Kidney tubule cell (primary cell): ENCODE data around the gene MAGEA10.
A peak's percentile ranks its signal among the peaks of the same experiment; 100 is the strongest.
"Not testable (repeated sequence)": the region's sequence is repeated elsewhere in the genome, so short reads cannot be mapped to it uniquely, and the experiment has no call there.

Source experiments
- DNase-seq: peaks from one replicate; pipeline ENCODE4 v3.0.0-alpha.2; 2018; ENCODE audit warnings: low spot score

The MAGEA10 gene

DNA sequence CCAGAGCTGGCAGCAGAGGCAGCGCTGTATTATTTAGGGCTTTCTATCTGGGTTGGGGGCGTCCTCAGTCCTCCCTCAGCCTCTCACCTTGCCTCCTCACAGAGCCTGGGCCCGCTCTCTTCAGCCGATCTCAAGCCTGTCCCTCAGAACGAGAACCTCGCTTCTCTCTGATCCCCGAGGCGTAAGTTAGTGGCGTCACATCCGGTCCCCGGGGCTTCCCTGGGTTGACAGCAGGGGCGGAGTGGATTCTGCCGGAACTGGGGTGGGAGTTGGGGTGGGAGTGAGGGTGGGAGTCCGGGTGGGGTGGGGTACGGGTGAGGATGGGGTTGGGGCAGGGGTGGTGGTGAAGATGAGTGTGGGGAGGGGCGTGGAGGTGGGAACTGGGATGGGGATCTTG is at the start of gene MAGEA10:
MAGEA10 (minus strand) TSS at position 190 of the 397 bp plus-strand sequence. CDS start 2,957 bp downstream, outside the sequence.
- DNase-seq, result no peak

DNA sequence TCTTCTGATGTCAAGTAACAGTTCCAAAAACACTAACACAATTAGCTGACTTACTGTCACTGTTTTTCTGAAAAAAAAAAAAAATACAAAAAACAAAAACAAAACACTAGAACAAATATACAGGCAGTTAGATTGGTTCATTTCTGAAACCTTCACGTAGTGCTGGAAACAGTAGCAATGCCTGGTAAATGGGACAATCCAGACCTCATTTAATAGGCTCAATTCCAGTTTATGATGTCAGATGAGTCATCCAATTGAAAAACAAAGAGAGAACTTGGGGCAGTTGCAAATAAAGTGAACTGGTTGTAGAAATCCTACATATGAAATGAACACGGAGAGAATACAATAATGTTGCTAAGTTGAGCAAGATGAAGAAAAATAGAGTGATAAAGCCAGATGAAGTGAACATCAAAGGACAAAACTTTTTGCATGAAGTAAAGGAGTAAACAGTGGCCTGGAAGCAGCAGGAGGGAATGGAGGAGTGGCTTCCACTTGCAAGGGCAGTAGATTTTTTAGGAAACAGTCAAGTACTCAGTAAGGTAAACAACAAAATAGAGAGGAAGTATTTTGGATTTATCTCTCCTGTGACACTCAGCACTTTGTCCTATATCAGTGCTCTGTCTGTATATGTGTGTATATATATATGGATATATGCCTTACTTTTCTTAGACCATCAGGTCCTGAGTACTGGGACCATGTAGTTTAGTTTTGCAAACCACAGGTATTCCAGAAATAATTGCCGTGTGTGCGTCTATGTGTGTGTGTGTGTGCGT is 39.3 kb upstream of the MAGEA10 start:
- DNase-seq, result no peak

DNA sequence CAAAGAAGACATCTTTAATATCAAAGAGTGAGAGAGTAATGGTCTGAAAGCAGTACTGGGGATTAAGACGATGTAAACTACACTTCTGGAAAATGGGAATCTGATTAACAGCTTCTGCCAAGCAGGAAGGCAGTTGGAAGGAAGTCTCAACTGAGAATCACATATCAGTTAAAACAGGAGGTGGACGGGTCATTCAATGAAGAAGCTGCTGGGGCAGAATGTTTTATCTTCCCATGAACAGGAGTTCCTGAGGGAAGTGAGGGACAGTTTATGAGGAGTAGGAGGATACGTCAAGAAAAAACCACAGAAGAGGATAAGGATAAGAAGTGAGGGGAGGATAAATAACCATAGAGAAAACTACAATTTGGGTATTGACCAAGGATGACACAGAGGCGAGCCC is 38.7 kb upstream of the MAGEA10 start:
- no peak for DNase-seq

DNA sequence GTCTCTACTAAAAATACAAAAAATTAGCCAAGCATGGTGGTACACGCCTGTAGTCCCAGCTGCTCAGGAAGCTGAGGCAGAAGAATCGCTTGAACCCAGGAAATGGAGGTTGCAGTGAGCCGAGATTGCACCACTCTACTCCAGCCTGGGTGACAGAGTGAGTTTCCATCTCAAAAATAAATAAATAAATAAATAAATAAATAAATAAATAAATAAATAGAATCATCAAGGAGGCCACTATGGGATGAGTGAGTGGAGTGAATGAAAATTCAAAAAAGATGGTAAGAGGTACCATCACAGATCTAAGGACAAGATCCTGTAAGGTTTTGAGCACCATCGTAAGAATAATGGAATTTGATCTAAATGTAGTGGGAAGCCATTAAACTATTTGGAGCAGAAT is 37.5 kb upstream of the MAGEA10 start:
- DNase-seq, result not testable (repeated sequence)

DNA sequence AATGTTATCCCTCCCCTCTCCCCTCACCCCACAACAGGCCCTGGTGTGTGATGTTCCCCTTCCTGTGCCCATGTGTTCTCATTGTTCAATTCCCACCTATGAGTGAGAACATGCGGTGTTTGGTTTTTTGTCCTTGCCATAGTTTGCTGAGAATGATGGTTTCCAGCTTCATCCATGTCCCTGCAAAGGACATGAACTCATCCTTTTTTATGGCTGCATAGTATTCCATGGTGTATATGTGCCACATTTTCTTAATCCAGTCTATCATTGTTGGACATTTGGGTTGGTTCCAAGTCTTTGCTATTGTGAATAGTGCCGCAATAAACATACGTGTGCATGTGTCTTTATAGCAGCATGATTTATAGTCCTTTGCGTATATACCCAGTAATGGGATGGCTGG is 35.5 kb upstream of the MAGEA10 start:
- DNase-seq, result not testable (repeated sequence)

DNA sequence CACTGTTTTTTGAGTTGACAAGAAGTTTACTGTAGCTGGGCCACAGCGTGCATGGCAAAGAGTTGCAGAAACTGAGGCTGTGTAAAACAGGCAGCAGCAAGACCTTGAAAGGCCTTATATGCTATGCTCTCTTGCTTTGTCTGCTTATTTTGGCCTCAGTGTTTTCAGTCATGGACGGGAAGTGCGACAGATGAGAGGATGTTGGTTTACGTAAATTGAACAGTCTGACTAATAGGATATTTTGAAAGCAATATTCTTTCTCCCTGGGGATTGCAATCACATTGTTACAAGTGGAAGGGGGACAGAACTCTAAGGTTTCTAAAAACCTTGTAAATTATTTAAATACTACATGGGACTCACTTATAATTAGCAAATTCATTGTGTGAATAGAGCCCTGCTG is 32.2 kb upstream of the MAGEA10 start:
- no peak for DNase-seq

DNA sequence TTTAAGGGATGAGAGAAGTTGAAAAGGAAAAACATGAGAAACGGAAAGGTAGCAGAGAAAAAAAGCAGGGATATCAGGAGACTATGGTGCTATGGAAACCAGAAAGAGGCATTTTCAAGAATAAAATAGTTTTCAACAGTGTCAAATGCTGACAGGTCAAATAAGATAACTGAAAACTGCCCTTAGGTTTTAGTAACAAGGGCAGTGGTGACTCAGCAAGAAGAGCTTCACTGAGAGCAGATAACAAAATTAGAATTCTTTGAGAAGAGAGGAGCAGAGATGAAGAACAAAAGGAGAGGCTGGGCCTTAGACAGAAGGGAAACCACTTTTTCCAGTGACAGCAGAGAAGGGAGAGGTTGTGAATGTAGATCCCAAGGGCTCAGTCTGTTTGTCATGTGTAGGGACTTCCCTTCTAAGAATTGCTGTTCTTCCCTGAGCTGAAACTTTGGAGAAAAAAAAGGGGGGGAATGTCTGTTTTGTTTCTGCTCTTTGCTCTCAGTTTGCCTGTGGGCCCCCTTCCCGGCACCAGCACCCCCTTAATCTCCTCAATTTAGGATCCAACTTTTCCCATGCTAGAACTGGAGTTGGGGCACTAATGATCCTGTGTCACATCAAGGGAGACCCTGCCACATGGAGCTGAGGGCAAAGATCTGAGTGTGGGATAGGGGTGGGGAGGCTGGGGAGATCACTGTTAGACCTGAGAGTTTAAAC is 26.8 kb upstream of the MAGEA10 start:
- no peak for DNase-seq

DNA sequence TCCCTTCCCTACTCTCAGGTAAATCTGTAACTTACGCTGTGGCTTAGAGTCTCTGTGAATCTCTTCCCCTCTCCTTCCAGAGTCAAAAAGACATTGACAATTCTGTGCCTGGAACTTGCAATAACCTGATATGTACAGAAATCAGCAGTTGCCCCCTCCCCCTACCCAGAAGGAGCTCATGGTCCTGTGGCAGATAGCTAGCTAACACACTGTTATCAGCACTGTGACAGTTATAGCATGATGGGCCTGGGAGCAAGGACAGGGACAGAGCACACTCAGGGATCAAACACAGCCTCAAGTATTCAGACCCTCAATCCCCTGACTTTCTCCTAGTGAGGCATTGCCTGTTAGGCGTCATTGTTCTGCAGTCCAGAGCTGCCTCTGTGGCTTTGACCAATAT is 18.7 kb upstream of the MAGEA10 start:
- DNase-seq, result no peak

DNA sequence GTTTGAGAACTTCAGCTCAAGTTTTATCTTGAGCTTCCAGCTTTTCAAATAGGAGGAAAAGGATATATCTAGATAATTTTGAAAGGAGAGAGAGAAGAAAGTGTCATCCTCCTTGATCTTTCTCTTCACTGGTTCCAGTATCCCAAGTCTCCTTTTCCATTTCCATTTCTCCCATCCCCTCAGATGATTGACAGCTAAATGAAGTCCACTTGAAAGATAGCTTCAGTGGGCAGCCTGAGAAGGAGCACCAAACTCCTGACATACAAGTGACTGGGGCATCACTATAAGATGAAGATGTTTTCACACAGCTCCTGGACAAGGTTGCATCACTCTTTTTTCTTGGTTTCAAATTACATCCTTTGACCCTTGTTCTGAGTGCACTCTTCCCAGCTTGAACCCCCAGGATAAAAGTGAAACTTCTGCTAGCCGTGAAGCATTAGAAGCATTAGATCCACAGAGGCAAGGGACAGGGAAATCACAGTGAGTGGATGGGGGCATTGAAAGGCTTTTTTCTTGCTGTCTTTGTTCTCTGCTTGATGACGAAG is 17.5 kb upstream of the MAGEA10 start:
- DNase-seq, result no peak

DNA sequence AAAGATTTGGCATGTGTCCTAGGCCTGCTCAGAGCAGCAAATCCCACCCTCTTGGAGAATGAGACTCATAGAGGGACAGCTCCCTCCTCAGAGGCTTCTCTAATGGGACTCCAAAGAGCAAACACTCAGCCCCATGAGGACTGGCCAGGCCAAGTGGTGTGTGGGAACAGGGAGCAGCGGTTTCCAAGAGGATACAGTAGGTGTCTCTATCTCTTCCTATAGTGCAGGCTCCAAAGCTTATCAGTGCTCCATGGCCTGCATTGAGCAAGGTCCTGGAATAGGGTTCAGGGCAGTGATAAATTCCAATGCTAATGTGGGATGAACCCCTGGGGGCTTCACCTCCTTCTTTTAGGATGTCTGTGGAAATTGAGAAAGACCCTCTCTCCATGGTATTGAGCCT is 15.7 kb upstream of the MAGEA10 start:
- DNase-seq, result no peak

DNA sequence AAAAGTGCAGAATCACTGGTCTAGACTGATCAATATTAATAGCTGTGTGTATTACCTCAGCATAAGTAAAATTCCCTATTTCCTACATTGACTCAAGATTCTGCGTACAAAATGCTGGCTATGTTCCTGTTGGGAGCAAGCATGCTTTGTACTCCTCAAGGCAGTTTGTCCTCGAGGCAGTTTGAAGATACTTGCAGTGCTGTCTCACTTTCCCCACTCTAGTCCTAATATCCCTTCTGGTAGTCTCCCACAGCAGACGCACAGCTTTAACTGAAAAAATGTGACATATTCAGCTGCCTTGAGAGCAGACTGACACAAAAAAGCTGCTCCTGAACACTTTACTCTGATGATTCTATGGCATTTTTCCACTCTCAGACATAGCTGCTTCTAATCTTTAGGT is 12.9 kb upstream of the MAGEA10 start:
- DNase-seq, result no peak

DNA sequence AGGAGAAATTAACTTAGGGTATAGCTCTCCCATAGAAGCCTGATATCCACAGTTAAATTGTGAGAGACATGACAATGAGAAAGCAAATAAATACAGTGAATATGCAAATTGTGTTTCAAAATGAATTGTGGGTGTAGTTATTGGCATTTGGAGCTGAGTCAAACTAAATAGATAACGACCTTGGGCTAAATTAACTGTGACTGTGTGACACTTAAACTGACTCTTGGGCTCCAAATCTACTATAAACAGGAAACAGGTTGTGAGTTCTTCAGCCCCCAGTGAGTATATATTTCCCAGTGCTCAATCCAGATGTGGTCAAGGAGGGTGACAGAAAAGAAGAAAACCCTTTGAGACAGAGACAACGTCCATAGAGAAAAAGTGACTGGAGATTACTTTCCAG is 11.3 kb upstream of the MAGEA10 start:
- no peak for DNase-seq

DNA sequence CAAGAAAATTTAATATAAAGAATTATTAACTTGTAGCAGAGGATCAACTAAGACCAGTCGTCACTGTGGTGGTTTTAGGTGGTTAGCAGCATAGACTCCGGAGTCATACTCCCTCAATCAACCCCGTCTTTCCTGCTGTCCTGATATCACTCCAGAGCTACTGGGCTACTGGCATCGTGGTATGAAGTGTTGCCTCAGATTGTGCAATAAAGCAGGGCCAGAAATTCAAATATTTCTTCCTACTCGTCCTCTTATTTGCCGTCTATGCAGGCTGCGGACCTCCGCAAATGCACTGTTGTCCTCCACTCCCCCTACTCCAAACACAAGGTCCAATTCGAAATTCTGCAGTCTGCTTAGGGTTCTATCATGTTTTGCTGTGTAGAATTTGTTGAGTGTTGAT is 1.2 kb upstream of the MAGEA10 start:
- DNase-seq, result no peak

DNA sequence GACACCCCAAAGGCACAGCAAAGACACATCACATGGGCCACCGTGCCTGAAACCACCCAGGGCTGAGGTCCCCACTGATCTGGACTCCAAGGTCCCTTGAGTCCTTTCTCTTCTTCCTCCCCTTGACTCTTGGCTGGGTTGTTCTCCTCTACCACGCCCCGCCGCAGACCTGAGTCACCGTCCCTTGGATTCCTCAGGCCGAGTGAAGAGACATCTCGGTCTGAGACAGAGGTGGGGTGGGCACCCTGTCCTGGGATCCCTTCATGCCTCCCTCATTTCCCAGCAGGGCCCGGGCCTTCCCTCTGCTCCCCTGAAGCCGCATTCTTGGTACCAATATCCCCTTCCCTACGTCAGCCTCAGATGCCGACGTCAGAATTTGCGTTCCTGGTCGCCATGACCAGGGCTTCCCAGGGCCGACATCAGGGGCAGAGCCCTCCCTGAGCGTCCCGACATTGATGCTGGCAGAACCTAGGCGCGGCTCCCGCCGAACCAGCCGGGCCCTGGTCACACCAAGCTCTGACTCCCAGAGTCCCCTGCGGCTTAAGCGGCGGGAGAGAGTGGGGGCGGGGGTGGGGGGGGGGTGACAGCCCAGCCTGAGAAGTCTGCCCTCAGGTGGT is 498 bp downstream of the MAGEA10 start:
- DNase-seq, result no peak

DNA sequence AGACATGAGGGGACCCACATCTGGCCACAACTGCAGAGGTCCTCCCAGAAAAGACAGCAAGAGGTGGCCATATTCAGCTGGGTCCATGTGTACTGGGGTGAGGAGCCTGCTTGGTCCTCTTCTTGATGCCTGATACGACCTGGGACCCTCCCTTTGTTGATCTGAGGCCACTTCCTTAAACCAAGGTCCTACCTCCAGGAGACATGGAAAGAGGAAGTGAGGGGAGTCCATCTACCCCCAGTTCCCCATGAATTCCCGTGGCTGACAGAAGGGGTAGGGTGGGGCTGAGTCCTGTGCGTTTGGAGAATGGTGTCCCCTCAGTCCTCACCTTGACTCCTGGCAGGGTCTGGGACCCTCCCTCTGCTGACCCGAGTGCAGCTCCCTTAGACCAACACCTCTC is 2.1 kb downstream of the MAGEA10 start:
- no peak for DNase-seq

DNA sequence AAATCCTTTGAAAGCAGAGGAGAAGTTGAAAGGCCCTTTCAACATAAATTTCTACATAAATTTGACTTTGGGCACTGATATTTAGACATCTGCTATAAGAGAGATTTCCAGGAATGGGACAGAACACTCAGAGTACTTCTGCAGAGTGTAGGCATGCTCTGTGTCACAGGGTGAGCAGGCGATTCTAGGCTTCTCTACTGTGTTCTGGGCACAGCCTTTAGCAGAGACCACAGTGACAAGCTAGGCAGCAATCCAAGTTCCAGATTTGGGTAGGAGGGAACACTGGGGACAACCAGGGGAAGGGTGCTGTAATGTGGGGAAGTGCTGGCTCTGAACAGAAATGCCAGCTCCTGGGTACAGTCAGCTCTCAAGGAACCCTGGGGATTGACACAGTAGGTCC is 6.9 kb downstream of the MAGEA10 start:
- DNase-seq, result no peak

DNA sequence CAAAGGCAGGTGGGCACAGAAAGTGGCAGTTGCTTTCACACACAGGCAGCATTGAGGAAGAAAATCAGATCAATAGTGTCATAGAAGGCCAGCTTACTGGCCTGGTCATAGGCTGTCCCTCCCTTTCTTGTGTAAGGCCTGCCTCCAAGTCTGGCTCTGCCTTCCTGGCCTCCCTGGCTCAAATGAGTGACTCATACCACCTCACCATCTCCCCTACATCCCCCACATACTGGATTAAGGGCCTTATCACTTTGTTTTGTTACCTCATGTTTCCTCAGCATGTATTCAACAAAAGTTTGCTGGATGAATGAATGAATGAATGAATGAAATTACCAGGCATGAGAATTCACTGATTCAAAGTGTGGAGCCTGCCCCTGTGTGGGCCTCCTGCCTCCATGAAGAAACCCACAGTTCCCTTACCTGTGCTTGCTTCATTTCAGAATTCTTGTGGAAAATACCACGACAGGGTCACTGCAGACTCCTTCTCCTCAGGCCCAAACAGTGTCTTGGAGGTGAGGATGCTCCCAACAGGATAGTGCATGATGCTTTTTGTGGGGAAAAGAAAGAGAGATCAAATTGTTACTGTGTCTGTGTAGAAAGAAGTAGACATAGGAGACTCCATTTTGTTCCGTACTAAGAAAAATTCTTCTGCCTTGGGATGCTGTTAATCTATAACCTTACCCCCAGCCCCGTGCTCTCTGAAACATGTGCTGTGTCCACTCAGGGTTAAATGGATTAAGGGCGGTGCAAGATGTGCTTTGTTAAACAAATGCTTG is 9.1 kb downstream of the MAGEA10 start:
- DNase-seq, result peak; percentile 22

DNA sequence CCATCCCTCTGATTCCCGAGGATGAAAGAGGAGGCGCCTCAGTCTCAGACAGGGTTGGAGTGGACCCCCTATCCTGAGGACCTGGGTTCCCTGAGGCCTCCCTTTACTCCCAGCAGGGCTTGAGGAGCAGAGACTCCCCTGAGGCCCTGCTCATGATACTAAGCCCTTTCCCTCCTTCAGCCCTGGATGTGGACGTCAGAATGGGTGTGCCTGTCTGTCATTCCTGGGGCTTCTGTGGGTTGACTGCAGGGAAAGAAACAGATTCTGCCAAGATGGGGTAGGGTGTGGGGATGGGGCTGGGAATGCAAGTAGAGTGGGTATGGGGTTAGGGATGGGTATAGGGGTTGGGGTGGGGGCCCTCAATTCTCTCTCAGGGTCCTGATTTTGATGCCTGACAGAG is 21.1 kb downstream of the MAGEA10 start:
- DNase-seq, result no peak

DNA sequence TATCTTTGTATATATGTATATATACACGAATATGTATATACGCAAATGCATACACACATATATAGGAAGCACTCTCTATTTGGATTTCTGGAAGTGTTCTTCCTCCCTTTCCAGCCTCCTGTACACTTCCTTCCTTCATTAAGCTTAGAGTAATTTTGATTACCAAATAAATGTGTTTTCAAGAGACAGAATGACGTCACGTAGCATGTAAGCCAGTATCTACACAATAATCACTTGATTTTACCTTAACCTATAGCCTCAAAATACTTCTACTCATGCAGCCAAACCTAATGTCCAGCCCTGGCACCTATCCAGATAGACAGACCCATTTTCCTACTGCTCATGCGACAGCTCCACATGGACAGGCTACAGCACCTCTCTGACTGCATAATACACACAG is 29.9 kb downstream of the MAGEA10 start:
- no peak for DNase-seq

DNA sequence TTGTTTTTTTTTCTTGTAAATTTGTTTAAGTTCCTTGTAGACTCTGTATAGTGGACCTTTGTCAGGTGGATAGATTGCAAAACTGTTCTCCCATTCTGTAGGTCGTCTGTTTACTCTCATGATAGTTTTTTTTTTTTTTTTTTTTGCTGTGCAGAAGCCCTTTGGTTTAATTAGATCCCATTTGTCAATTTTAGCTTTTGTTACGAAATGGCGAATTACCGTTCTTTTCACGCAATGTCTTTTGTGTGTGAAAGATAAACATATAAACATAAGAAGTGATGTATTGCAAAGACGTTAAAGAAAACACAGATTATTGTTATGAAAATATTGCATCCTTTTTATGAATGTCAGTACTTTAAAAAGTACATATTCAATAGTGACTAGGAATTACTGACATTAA is 34.5 kb downstream of the MAGEA10 start:
- DNase-seq, result no peak

DNA sequence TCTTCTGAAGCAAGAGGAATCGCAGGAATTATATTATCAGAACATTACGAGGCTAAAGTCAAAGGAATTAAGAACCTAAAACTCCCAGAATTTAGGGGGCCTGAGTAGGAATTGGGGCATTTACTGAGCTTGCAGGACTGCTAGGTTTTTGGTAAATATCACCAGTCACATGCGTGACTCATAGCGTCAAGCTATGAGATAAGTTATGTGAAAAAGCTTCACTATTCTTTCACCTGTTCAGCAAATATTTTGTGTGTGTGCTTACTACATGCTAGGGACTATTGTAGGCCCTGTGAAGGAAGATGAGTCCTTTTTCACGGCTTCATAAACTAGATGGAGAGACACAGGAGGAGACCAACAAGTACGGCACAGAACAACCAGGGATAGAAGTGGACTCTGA is 52.2 kb downstream of the MAGEA10 start:
- DNase-seq, result no peak
